NOMO-1 (cell line): Measurements from ENCODE around the gene DNAJB2.

Experiments used
- DNase-seq, 2 experiments: peaks; one replicate each; lab custom pipeline; 2025; ENCODE audit not compliant: unreplicated experiment in 2 of 2; lab: John Stamatoyannopoulos, UW

DNAJB2 gene

DNA sequence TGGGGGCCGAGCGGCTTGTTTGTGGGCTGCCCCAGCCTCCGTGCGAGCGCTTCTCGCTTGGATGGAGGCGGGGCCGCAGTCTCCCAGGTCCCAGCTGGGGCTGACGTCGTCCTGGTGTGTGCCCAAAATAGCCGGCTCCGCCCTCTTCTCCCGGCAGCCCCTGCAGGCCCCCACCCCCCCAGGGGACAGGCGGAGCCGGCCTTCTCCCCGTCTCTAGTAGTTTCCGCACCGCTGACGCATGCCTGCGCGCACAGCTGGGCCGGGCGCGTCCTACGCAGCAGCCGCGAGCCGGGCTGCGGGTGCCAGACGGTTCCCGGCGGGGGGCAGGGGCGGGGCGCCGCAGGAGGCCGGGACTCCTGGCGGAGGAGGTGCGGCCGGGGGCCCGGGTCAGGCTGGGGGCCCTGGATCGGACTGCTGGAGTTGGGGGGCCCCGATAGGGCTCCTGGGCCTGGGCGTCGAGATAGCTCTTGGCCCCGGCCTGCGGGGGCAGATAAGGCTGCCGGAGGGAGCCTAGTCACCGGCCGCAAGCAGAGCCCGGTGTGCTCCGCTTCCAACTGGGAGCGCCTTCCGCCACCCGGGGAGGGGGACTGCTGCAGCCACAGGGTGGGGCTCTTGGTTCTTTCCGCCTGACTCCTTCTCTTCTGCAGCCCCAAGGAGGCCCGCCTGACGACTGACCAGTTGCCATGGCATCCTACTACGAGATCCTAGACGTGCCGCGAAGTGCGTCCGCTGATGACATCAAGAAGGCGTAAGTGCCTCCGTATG lies at the start of gene DNAJB2:
DNAJB2 (plus strand) TSS at position 216 of the 765 bp plus-strand sequence; CDS start at position 684, 468 bp downstream.
- DNase-seq = peak; percentile 93 to 99

DNA sequence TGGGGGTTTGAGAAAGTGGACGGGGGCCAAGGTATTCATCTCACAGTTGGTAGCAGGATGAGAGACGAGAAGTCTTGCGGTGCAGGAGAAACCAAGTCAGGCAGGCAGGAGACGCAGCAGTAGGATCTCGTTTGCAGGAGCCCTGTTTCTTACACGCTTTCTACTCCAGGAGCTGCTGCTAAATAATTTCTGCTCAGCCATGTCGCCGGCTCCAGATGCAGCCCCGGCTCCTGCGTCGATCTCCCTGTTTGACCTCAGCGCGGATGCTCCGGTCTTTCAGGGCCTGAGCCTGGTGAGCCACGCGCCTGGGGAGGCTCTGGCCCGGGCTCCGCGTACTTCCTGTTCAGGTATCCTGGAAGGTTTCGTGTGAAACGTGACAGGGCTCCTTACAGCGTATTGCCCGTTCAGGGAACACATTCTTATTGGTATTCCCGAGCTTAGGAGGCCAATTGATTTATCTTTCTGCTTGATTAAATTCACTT lies 49.1 kb upstream of the DNAJB2 start:
- peak in 1 of 2 experiments; percentile 43 for DNase-seq

DNA sequence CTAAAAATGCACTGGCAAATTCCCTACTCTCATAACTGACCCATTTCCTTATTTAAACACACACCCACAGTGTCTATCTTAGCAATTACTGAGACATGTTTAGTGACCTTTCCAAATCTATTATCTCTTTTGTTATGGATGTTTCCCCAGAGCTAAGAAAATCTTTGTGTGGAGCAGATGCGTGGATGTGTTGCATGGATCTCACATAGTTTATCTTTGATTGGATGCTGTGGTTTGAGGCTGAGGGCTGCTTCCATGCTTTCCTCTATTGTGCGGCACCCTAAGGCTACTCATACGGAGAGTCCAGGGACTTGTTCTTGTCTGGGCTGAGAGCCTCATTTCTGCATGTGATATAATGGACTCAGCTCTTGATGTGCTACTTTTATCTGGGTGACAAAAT lies 44.8 kb upstream of the DNAJB2 start:
- DNase-seq = no peak

DNA sequence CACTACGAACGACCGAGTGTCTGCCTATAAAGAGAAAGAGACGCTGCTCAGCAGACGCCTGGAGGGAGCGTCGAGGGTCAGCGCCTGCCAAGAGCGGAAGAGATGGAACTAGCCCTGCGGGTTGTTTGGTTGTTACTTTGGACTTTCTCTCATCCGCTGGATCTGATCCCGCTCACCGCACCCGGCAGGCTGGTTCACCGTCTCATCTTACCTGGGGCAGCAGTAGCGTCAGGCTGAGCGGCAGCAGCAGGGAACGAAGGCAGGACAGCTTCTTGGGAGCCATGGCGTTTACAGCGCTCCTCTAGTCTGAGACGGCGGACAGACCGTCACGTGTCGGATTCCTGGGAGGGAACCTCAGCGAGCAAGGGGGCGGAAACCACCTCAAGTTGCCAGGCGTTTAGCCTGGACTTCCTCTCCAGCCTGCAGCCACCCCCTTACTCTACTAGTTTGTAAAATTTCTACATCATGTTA lies 35.8 kb upstream of the DNAJB2 start:
- DNase-seq = peak; percentile 49 to 56

DNA sequence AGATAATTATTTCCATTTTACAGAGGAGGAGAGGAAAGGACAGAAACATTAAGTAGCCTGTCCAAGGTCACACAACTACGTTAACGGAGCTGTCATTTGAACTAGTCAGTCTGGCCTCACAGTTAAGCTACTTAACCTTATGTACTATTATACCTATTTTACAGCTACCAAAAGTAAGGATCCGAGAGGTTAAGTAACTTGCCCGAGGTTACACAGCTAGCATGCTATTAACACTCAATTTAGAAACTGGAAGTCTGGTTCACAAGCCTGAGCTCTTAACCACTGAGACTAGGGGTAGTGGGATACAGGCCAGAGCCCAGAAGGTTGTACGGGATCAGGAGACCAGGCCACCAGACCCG lies 34.4 kb upstream of the DNAJB2 start:
- DNase-seq = no peak

DNA sequence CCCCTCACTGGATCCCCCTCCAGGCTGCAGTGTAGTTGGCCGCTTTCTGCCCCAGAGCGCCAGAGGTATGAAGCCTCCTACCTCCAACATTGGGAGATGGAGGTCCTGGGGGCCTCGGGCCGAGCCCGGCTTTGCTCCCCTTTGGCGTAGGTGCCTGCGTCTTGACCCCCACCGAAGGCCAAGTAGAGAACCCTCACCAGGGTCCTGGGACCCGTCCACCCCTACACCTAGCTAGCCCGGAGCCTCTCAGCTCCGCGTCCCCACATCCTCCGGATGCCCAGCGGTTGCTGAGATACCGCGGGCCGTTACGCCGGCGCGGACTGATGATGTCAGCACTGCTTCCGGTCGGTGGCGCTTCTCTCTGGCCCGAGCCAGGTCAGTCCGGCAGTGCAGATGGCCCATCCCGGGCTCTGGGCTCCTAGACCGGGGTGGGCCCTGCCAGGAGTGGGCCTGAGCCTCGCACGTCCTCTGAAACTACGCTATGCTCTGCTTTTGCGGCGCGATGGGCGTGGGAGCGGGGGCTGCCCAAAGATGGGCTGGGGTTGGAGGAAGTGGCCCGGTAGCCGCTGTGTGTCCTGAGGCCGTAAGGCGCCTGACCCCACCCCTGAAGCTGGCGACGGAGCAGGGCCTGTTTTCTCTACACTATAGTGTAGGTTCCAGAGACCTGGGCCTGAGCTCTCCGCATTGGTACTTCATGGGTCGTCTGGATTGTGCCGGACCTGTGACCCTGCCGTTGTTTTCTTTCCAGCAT lies 33.8 kb upstream of the DNAJB2 start, which contains the start of the genes GLB1L and STK16:
GLB1L (minus strand) TSS at position 297 of the 751 bp plus-strand sequence. CDS start 1,871 bp downstream, outside the sequence.
STK16 (plus strand) TSS at position 332 of the 751 bp plus-strand sequence. CDS start 521 bp downstream, outside the sequence.
- DNase-seq = peak; percentile 78 to 84

DNA sequence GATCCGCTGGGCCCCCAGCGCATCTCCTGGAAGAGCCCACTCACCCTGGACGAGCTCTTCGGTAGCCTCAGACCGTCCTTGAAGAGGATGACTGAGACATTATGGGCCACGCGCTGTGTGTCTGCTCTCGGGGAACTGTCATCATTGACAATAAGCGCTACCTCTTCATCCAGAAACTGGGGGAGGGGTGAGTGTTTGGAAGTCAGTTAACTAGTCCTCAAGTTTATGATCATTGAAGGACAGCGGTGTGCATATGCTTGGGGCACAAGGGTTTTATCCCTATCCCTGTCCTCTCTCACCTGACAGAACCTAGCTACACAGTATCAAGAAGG lies 33.3 kb upstream of the DNAJB2 start:
- DNase-seq = no peak

DNA sequence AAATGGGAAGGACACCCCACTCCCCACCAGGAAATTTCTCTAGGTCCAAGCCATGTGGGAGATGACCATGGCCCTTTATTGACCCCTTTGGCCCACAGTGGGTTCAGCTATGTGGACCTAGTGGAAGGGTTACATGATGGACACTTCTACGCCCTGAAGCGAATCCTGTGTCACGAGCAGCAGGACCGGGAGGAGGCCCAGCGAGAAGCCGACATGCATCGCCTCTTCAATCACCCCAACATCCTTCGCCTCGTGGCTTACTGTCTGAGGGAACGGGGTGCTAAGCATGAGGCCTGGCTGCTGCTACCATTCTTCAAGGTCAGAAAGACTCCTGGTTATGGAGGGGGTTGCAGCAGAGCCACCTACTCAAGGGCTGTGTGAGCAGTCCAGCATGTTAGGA lies 32.6 kb upstream of the DNAJB2 start:
- DNase-seq = no peak

DNA sequence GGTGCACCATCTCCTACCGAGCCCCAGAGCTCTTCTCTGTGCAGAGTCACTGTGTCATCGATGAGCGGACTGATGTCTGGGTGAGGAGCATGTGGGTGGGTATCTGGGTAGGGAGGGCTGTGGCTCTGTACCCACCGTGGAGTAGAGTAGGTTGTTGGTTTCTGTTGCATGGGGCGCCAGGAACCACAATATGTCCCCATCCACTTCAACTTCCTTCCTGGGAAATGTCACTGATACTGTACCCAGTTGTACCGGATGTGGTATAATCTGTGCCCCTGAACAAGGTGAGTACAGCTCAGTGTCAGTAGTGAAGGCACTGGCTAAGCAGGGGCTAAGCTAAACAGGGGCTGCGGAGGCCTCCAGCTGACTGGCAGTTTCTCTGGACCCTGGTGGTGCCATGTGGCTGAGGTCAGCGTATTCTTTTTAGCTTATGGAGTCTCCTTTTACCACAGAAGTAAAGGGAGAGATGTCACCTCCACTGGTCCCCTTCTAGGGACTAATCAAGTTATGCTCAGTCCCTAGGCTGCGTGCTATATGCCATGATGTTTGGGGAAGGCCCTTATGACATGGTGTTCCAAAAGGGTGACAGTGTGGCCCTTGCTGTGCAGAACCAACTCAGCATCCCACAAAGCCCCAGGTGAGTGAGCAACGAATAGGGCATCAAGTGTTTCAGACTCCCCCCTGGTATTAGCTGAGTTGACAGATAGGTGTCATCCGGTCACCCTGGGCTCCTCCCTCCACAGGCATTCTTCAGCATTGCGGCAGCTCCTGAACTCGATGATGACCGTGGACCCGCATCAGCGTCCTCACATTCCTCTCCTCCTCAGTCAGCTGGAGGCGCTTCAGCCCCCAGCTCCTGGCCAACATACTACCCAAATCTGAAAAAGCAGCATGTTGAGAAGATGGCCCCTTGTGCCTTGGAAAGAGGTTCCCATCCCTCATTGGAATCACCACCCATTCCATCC lies 31.2 kb upstream of the DNAJB2 start:
- DNase-seq = no peak

DNA sequence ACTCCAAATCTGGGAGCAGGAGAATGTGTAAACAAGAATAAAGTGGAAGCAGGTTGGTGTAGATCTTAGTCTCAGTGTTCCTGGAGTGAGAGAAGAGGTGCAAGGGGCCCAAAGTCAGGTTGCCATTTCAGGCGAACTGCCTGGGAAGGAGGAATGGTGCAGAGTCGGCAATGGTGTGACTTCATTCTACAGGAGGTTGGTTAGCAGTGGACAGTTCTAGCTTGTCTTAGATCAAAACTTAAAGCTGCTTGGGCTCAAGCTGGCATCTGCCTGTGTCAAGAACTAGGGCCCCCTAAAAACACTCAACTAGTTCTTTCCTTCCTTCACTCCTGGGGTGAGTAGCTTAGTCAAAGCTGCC lies 30.3 kb upstream of the DNAJB2 start:
- no peak for DNase-seq

DNA sequence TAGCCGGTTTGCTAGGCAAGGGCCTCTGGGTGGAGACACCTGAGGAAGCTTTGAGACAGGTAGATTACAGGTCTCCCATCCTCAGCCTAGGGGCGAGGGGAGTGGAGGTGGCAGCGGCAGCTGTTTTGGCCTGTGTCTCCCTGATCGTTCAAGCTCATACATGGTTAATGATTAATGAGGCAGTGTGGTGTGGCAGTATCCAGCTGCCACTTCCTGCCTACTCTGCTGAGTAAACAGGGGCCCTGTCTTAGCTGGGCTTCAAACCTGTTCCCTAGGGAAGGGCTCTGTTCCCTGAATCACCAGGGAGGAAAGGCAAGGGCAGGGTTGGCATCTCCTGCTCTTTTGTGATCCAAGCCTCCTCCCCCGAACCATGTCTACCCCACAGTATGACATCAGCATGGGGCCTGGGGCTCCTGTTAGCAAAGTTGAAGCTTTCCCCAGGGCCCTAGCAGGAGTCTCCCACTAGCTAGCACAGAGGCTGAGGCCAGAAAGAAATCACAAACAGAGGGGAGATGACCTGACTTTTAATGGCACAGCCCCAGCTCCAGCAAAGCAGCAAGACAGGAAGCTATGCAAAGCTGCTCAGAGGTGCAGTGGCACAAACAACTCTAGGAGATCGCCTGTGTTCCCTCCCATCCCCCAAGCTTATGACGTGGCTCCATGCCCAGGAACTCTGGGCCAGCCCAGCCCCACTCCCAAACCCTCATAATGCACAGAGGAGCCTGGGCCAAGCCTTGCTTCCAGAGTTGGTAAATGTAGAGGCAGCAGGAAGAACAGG lies 29.8 kb upstream of the DNAJB2 start:
- peak; percentile 47 to 77 for DNase-seq

DNA sequence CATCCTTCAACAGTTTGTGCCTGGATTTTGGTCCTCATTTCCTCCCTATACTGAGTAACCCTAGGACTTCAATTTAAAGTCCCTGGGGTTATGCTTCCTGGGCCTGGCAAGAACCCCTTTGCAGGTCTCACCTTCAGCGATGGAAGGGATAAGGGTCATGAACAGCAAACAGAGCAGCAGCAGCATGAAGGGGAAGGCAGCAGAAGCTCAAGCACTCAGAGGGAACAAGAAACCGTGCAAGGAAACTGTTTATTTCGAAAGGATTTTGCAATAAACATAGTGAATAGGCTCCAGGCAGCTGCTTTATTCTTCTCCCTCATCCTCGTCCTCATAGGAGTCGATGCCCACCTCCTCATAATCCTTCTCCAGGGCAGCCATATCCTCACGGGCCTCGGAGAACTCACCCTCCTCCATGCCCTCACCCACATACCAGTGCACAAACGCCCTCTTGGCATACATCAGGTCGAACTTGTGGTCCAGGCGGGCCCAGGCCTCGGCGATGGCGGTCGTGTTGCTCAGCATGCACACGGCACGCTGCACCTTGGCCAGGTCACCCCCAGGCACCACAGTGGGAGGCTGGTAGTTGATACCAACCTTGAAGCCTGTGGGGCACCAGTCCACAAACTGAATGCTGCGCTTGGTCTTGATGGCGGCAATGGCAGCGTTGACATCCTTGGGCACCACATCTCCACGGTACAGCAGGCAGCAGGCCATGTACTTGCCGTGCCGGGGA lies 29.0 kb upstream of the DNAJB2 start:
- DNase-seq = peak; percentile 61 to 63

DNA sequence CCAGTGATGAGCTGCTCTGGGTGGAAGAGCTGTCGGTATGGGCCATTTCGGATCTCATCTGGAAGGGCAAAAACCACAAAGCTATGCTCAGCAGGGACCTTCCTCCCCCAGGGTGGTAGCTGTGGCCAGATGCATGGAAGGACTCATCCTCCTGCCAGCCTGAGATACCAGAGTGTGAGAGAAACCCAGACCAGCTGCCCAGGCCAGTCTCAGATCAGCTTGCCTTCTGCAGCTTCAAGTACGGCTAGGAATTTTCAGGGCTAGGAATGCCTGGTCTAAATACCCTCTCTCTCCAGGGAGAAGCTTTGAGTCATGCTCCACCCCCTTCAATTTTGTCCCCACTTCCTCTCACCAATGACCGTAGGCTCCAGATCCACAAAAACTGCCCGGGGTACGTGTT lies 27.5 kb upstream of the DNAJB2 start:
- DNase-seq = no peak

DNA sequence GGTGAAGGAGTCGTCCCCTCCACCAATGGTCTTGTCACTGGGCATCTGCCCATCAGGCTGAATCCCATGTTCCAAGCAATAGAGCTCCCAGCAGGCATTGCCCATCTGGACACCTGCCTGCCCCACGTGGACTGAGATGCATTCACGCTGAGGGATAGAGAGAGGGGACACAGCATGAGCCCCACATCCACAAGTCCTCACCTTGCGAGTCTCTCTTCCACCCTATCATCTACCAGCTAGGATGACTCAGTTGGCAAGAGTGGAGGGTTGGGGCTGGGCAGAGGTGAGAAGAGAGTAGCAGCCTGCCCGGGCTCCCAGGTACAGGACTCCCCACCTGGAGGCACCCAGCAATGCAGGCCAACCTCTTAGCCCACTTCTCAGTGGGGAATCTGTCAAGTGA lies 27.1 kb upstream of the DNAJB2 start:
- DNase-seq = no peak

DNA sequence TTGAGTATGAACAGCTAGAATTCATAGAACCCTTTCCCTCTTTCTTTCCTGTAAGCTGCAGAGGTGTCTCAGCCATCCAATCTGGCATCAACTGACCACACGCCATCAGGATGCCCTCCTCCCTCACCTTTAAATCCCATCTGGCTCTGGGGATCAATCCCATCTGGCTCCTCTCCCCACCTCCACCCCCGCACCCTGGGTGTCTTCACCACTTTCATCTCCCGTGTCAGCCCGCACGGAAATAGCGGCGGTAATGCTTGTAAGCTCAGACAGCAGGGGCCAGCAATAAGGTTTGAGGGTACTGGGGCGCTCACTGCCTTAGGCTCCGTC lies 26.6 kb upstream of the DNAJB2 start:
- DNase-seq = no peak

DNA sequence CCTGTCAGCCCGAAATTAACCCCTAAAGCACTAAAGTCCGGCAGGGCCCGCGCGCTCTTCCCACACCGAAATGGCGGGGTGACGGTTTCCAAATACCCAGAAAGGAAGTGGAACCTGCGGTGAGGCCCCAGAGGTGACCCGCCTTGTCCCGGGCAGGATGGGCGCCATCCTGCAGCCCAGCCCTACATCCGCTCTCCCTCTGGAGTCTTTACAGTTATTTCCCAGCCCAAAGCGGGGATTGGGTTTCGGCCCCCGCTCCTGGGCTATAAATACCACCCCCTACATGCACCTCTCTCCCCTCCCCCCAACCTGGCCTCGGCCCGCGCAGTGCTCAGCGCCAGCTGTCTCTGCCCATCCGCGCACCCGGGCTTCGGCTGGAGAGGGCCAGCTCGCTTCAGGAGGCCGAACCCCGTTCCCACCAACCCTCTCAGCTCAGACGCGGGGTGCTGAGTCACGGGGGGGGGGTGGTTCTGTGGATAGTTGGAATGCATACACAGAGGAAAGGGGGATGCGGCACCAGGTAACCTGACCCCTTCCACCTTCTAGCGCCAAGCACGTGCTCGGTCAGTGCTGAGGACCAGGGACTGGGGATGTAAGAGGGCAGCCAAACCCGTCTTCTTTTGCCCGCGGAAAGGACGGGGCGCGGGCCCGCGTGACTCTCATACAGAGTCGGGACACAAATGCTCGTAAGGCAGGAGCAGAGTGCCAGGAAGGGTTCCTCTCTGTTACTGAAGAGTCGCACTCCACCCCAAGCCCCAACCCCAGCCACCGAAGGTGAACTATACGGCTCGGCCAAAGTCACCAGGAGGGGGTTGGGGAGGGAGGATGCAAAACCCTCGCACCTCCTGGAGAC lies 26.0 kb upstream of the DNAJB2 start, which contains the start of gene TUBA4B:
TUBA4B (plus strand) TSS at position 344 of the 853 bp plus-strand sequence; CDS start at position 509, 165 bp downstream.
- DNase-seq = peak; percentile 51 to 55

DNA sequence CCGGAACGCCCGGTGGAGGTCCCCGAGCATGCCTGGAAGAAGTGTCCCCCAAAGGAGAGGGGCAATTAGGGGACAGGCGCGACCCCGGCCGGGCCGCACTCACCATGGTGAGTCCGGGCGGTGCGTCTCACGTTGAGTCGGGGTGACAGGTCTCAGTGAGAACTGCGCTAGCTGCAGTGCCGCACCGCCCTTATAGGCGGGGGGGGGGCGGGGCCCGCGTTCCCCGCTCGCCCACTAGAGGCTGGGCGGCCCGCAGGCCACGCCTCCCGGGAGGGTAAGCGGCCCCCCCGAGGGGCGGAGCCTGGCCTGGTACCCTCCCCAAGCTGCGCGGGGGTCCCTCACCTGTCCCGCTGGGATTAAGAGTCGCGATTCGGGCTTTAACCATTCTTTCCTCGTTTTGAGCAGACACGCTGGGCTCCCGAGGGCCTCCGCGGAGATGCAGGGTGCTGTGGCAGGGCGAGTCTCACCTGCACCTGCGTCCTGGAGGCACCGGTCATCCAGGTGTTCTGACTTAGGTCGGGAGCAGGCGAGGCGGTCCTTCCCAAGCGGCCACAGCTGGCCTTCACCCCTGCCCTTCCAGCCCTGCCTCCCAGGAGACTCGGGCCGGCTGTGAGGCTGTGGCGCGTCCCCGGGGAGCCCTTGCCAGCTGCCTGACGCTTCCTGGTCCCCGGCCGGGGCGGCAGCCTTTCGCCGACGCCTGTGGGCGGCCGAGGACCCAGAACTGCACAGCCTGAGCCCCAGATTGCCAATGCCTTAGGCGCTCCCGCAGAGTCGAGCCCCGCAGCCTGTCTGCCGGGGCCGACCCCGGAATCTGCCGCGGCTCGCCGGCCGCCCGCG lies 25.2 kb upstream of the DNAJB2 start, which contains the start of gene TUBA4A:
TUBA4A (minus strand) TSS at position 166 of the 837 bp plus-strand sequence; CDS start at position 106, 60 bp downstream.
- DNase-seq = peak; percentile 64 to 75
